B cell (primary cell): ENCODE data around the gene USP6NL. TPM values are rescaled to one million over a fixed set of nuclear protein-coding genes. Genes with fewer than 3 reads are reported as not detected.

ENCODE experiments used
- ATAC-seq: fragments of 200-7000 bp; cut with Tn5 transposase; one replicate; pipeline ENCODE4 v1.10.0; 2021; ENCODE audit warnings: low read depth, mild to moderate bottlenecking, moderate number of reproducible peaks, moderate library complexity
- CTCF ChIA-PET: fragments of 350-600 bp; sonication (Branson Sonifier 250); formaldehyde crosslinking; loops from one replicate; lab custom pipeline; 2021; ENCODE audit warnings: antibody characterized with exemption, inconsistent platforms; lab: Charles Lee
- POLR2A ChIA-PET: fragments of 350-600 bp; sonication (Branson Sonifier 250); formaldehyde crosslinking; loops from one replicate; lab custom pipeline; 2021; ENCODE audit warnings: antibody characterized with exemption; lab: Charles Lee
- DNase-seq: peaks from one replicate; pipeline ENCODE4 v3.0.0; 2013
- H2AFZ ChIP-seq: 2 replicates; pipeline ENCODE4 v1.6.1; 2012; ENCODE audit warnings: mild to moderate bottlenecking, low read depth, low read length; ENCODE audit not compliant: insufficient read depth, poor library complexity, severe bottlenecking
- H3K27ac ChIP-seq, 2 donors: 1 replicate in 1 of 2; 2 replicates in 1 of 2; pipeline ENCODE4 v1.5.1; 2012 to 2013; ENCODE audit warnings: low read length in 2 of 2, mild to moderate bottlenecking in 2 of 2, moderate library complexity in 1 of 2
- H3K27me3 ChIP-seq, 4 experiments: fragments of 200-600 bp in 1 of 4; sonication (generic) in 1 of 4; replicated peaks in 1 of 4; 1 replicate in 2 of 4; 2 replicates in 2 of 4; pipeline versions ENCODE4 v1.6.1 to v1.7.0; 2013 to 2016; ENCODE audit warnings: low read length in 3 of 4, mild to moderate bottlenecking in 2 of 4, mixed read lengths in 1 of 4, moderate library complexity in 1 of 4; ENCODE audit not compliant: insufficient read depth in 4 of 4, control insufficient read depth in 3 of 4; ENCODE audit errors: control extremely low read depth in 1 of 4
- H3K36me3 ChIP-seq, 2 experiments: replicated peaks in 1 of 2; 1 replicate in 1 of 2; 2 replicates in 1 of 2; pipeline versions ENCODE4 v1.6.1 to v1.7.1; 2013; ENCODE audit warnings: low read length in 1 of 2; ENCODE audit not compliant: insufficient read depth in 2 of 2, control insufficient read depth in 1 of 2; ENCODE audit errors: control extremely low read depth in 1 of 2, extremely low read depth in 1 of 2
- H3K4me1 ChIP-seq, 2 donors: fragments of 200-600 bp in 1 of 2; sonication (generic) in 1 of 2; 1 replicate in 1 of 2; 2 replicates in 1 of 2; pipeline versions ENCODE4 v1.5.1 to v1.6.1; 2013 to 2017; ENCODE audit warnings: low read length in 2 of 2; ENCODE audit not compliant: control insufficient read depth in 2 of 2, insufficient read depth in 2 of 2
- H3K4me2 ChIP-seq: replicated peaks from 2 replicates; pipeline ENCODE3; 2012; ENCODE audit warnings: mild to moderate bottlenecking, low read depth, low read length; ENCODE audit not compliant: poor library complexity, severe bottlenecking
- H3K4me3 ChIP-seq, 5 experiments: fragments of 200-600 bp in 1 of 5; sonication (generic) in 1 of 5; 1 replicate in 3 of 5; 2 replicates in 2 of 5; pipeline versions ENCODE4 v1.5.1 to v1.7.0; 2011 to 2016; ENCODE audit warnings: low read length in 4 of 5, mild to moderate bottlenecking in 4 of 5, low read depth in 2 of 5, control low read depth in 1 of 5, moderate library complexity in 1 of 5; ENCODE audit not compliant: insufficient read depth in 1 of 5; ENCODE audit errors: control extremely low read depth in 1 of 5, extremely low read depth in 1 of 5
- H3K79me2 ChIP-seq: fragments of 200-600 bp; sonication (generic); one replicate; pipeline ENCODE4 v1.6.0; 2016; ENCODE audit warnings: low read length; ENCODE audit not compliant: control insufficient read depth, insufficient read depth
- H3K9ac ChIP-seq: fragments of 200-600 bp; sonication (generic); 2 replicates; pipeline ENCODE4 v1.6.1; 2017; ENCODE audit warnings: mild to moderate bottlenecking, low read length, moderate library complexity
- H3K9me3 ChIP-seq, 3 donors: one replicate each; pipeline versions ENCODE4 v1.6.1 to v1.7.1; 2013; ENCODE audit warnings: low read length in 2 of 3; ENCODE audit not compliant: control insufficient read depth in 2 of 3, insufficient read depth in 1 of 3; ENCODE audit errors: control extremely low read depth in 1 of 3
- H4K20me1 ChIP-seq: 2 replicates; pipeline ENCODE4 v1.6.0; 2012; ENCODE audit warnings: mild to moderate bottlenecking, low read length; ENCODE audit not compliant: insufficient read depth, control insufficient read depth, poor library complexity, severe bottlenecking
- H3K27ac Mint-ChIP-seq: one replicate; pipeline ENCODE4 v1.8.0; 2021; ENCODE audit warnings: mixed read lengths
- H3K27me3 Mint-ChIP-seq: one replicate; pipeline ENCODE4 v1.8.0; 2021; ENCODE audit warnings: mixed read lengths
- H3K4me1 Mint-ChIP-seq: one replicate; pipeline ENCODE4 v1.8.0; 2021; ENCODE audit warnings: mixed read lengths
- H3K4me3 Mint-ChIP-seq: one replicate; pipeline ENCODE4 v1.8.0; 2021; ENCODE audit warnings: mixed read lengths
- H3K9me3 Mint-ChIP-seq: one replicate; pipeline ENCODE4 v1.8.0; 2022; ENCODE audit warnings: mixed read lengths; ENCODE audit not compliant: insufficient read depth
- CTCF ChIP-seq: fragments of 200-600 bp; IDR thresholded peaks from one replicate; pipeline ENCODE4 v1.8.0; 2022; ENCODE audit warnings: antibody characterized with exemption, mild to moderate bottlenecking
- EZH2 ChIP-seq: IDR thresholded peaks from 2 replicates; pipeline ENCODE4 v1.6.1; 2012; ENCODE audit warnings: borderline replicate concordance, low read depth, mild to moderate bottlenecking, moderate library complexity, low read length; ENCODE audit not compliant: insufficient read depth, poor library complexity, severe bottlenecking
- WGBS: methylation state at CpG from one replicate; pipeline ENCODE4 v1.1.5; 2013; ENCODE audit warnings: missing lambda C conversion rate; ENCODE audit not compliant: insufficient coverage; 5-methylcytosine and 5-hydroxymethylcytosine counted together
- intact Hi-C: fragments of 100-400 bp; cut with micrococcal nuclease; formaldehyde crosslinking; loops from one replicate; pipeline ENCODE4 v1.10.0; 2022
- polyA plus RNA-seq: library from polyadenylated mRNA; depleted of rRNA; stranded (reverse); fragments of >200 nt; gene quantifications from 2 replicates; pipeline ENCODE4 v1.2.3, GENCODE V29; 2012
- total RNA-seq, 2 donors: library from RNA; stranded (reverse); fragments of 120-200 nt in 1 of 2; gene quantifications; 1 replicate in 1 of 2; 2 replicates in 1 of 2; pipeline versions ENCODE4 v1.2.3 to v1.2.4, GENCODE V29; 2013 to 2022

The USP6NL gene
- total and polyA plus RNA-seq, 2 donors (not counting 1 experiment from before 2014, with no cell fraction given): 27.0 to 61.5 TPM

GRCh38 chr10:11433657-11434056, 177.8 kb downstream of the USP6NL start:
- Histone ChIP-seq H2AFZ (no peak overlapping the region), H3K9me3 (peaks cover 0 to 8% (median 0%) of the 10 kb centered on the region in 3 donors), H3K79me2 (no peaks in the 10 kb centered on the region), H3K4me1 (no peaks in the 10 kb centered on the region), H3K4me2 (no peak overlapping the region), H3K36me3 (no peaks in the 10 kb centered on the region), H3K27me3 (no peaks in the 10 kb centered on the region), H3K4me3 (no peak overlapping the region), H4K20me1 (no peaks in the 10 kb centered on the region), H3K9ac (no peak overlapping the region), H3K27ac (no peak overlapping the region)
- no peak overlapping the region for H3K4me3 Mint-ChIP-seq
- POLR2A ChIA-PET: no interaction called here
- intact Hi-C loops: loop anchor here (1.0 kb wide), 2 partner anchors 38 to 325 kb away; no protein-coding TSS in a partner anchor
- no peaks in the 10 kb centered on the region for H3K4me1 Mint-ChIP-seq
- no peak for DNase-seq
- no peaks in the 10 kb centered on the region for H3K9me3 Mint-ChIP-seq
- peaks cover 13% of the 10 kb centered on the region for H3K27me3 Mint-ChIP-seq
- 90% methylated on average over 10 of the region's 11 CpGs for WGBS
- CTCF ChIA-PET: interaction anchor here (0.8 kb wide), 1 partner anchor 52 kb away, joined by 3 read pairs; no protein-coding TSS in a partner anchor
- ATAC-seq: no peak
- TF ChIP-seq CTCF (no peak), EZH2 (no peak)
- no peak overlapping the region for H3K27ac Mint-ChIP-seq

- no peak overlapping the region for H3K27ac Mint-ChIP-seq
- no peaks in the 10 kb centered on the region for H3K9me3 Mint-ChIP-seq
- H3K4me2 ChIP-seq: no peak overlapping the region
- H3K4me1 ChIP-seq: no peaks in the 10 kb centered on the region
- no peaks in the 10 kb centered on the region for H3K27me3 ChIP-seq
- no peak overlapping the region for H2AFZ ChIP-seq
- H3K27ac ChIP-seq: no peak overlapping the region
- intact Hi-C loops: no loop called here
- H3K9ac ChIP-seq: no peak overlapping the region
- no peak overlapping the region for H3K4me3 Mint-ChIP-seq
- 56% methylated on average over 3 of the region's 4 CpGs for WGBS
- DNase-seq (no peak), ATAC-seq (no peak)
- H4K20me1 ChIP-seq: no peaks in the 10 kb centered on the region
- no peaks in the 10 kb centered on the region for H3K79me2 ChIP-seq
- no peak overlapping the region for H3K4me3 ChIP-seq
- H3K36me3 ChIP-seq: no peaks in the 10 kb centered on the region
- TF ChIP-seq CTCF (no peak), EZH2 (no peak)
- H3K9me3 ChIP-seq: peaks cover 0 to 8% (median 3%) of the 10 kb centered on the region in 3 donors
- H3K27me3 Mint-ChIP-seq: peaks cover 8% of the 10 kb centered on the region
- no peaks in the 10 kb centered on the region for H3K4me1 Mint-ChIP-seq
- ChIA-PET CTCF (no interaction called here), POLR2A (no interaction called here)
These were observed 180.3 kb downstream of the USP6NL start for GRCh38 chr10:11431216-11431555.
